Sigmoid colon (tissue), 3 donors: ENCODE results near the gene MIA2.

Experiments
- POLR2A ChIP-seq, 2 donors: fragments of 450-650 bp; IDR thresholded peaks; one replicate each; pipeline ENCODE4 v1.6.1; 2016; ENCODE audit warnings: antibody characterized with exemption in 2 of 2, mild to moderate bottlenecking in 2 of 2, moderate library complexity in 2 of 2
- TF ChIP-seq, protein P1 (sequence below), 4 experiments: fragments of 450-650 bp in 3 of 4; fragments of 200-600 bp in 1 of 4; IDR thresholded peaks; one replicate each; pipeline ENCODE4 v1.5.1; 2016 to 2019; ENCODE audit warnings: antibody characterized with exemption in 4 of 4, mild to moderate bottlenecking in 3 of 4, moderate library complexity in 2 of 4

DNA sequence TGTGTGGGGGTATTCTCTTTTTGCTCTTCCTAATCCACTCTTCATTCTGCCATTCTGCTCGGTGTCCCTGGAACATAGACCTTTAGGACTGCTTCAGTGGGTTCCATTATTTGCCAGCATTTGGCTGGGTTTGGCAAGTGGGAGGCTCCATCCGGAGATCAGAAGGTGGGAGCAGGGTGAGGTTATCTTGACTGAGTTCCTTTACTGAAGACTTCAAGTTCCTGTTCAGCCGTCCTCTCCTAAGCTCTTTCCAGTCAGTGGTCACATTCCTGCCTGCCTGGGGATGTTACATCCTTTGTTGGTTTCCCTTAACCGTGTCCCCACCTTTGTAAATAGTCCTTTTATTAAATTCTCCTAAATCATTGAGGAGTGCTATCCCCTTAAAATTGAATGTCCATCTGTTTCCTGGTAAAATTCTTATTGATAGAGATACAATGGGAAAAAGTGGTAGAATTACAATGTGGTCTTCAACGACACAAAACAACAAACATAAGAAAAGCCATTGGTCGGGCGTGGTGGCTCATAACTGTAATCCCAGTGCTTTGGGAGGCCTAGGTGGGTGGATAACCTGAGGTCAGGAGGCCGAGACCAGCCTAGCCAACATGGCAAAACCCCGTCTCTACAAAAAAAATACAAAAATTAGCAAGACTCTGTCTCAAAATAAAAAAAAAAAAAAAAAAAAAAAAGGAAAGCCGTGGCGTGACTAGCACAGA is 5.0 kb upstream of the MIA2 start:
- TF ChIP-seq, protein P1, sequence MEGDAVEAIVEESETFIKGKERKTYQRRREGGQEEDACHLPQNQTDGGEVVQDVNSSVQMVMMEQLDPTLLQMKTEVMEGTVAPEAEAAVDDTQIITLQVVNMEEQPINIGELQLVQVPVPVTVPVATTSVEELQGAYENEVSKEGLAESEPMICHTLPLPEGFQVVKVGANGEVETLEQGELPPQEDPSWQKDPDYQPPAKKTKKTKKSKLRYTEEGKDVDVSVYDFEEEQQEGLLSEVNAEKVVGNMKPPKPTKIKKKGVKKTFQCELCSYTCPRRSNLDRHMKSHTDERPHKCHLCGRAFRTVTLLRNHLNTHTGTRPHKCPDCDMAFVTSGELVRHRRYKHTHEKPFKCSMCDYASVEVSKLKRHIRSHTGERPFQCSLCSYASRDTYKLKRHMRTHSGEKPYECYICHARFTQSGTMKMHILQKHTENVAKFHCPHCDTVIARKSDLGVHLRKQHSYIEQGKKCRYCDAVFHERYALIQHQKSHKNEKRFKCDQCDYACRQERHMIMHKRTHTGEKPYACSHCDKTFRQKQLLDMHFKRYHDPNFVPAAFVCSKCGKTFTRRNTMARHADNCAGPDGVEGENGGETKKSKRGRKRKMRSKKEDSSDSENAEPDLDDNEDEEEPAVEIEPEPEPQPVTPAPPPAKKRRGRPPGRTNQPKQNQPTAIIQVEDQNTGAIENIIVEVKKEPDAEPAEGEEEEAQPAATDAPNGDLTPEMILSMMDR (IDR thresholded peaks at IDR 0.05), result no peak
- TF ChIP-seq POLR2A (IDR thresholded peaks at IDR 0.05), result no peak
